Neural cell (in vitro differentiated cells): ENCODE results near the gene AKR1A1. TPM values are rescaled to one million over a fixed set of nuclear protein-coding genes. Genes with fewer than 3 reads are reported as not detected.

Source experiments
- H2AFZ ChIP-seq: fragments of 200-600, 300-800 bp; sonication (generic), shearing (Covaris generic); 2 replicates; pipeline ENCODE4 v1.6.0; 2014; ENCODE audit warnings: low read depth, mild to moderate bottlenecking, antibody characterized with exemption, low read length, moderate library complexity
- H3F3A ChIP-seq: fragments of 200-600 bp; shearing (Covaris generic); 2 replicates; pipeline ENCODE4 v1.6.1; 2016; ENCODE audit warnings: mild to moderate bottlenecking, moderate library complexity, mixed read lengths, antibody characterized with exemption, low read length; ENCODE audit not compliant: insufficient read depth, poor library complexity, severe bottlenecking
- H3K27ac ChIP-seq: fragments of 200-600, 300-800 bp; sonication (generic), shearing (Covaris generic); 2 replicates; pipeline ENCODE4 v1.5.1; 2014; ENCODE audit warnings: mild to moderate bottlenecking, low read length, moderate library complexity
- H3K27me3 ChIP-seq: fragments of 300-800, 200-600 bp; sonication (generic), shearing (Covaris generic); 2 replicates; pipeline ENCODE4 v1.6.0; 2014; ENCODE audit warnings: mild to moderate bottlenecking, low read depth, low read length, moderate library complexity; ENCODE audit not compliant: insufficient read depth
- H3K36me3 ChIP-seq: fragments of 300-800, 200-600 bp; sonication (generic), shearing (Covaris generic); 2 replicates; pipeline ENCODE4 v1.5.1; 2014; ENCODE audit warnings: mild to moderate bottlenecking, antibody characterized with exemption, low read length, moderate library complexity; ENCODE audit not compliant: insufficient read depth
- H3K4me2 ChIP-seq: fragments of 300-800, 200-600 bp; sonication (generic), shearing (Covaris generic); 2 replicates; pipeline ENCODE4 v1.6.0; 2014; ENCODE audit warnings: mild to moderate bottlenecking, low read length
- H3K4me3 ChIP-seq: fragments of 300-800, 200-600 bp; sonication (generic), shearing (Covaris generic); 2 replicates; pipeline ENCODE4 v1.5.1; 2014; ENCODE audit warnings: mild to moderate bottlenecking, low read length, moderate library complexity
- H3K79me2 ChIP-seq: fragments of 200-600 bp; shearing (Covaris generic); replicated peaks from 2 replicates; pipeline ENCODE4 v1.6.0; 2014; ENCODE audit warnings: mild to moderate bottlenecking, low read length, moderate library complexity; ENCODE audit not compliant: insufficient read depth
- H3K9ac ChIP-seq: fragments of 300-800, 200-600 bp; sonication (generic), shearing (Covaris generic); 2 replicates; pipeline ENCODE4 v1.6.1; 2016; ENCODE audit warnings: mild to moderate bottlenecking, low read length, mixed read lengths
- H3K9me2 ChIP-seq: fragments of 200-600 bp; shearing (Covaris generic); 2 replicates; pipeline ENCODE4 v1.6.1; 2016; ENCODE audit warnings: mild to moderate bottlenecking, low read length, mixed read lengths; ENCODE audit not compliant: insufficient read depth
- H3K9me3 ChIP-seq: fragments of 200-600, 300-800 bp; sonication (generic), shearing (Covaris generic); 2 replicates; pipeline ENCODE4 v1.6.1; 2016; ENCODE audit warnings: mild to moderate bottlenecking, mixed run types, low read length, moderate library complexity, mixed read lengths
- H4K20me1 ChIP-seq: fragments of 200-600 bp; shearing (Covaris generic); 2 replicates; pipeline ENCODE4 v1.6.1; 2016; ENCODE audit warnings: mild to moderate bottlenecking, mixed run types; ENCODE audit not compliant: insufficient read depth
- CTCF ChIP-seq: fragments of 450-650 bp; IDR thresholded peaks from 2 replicates; pipeline ENCODE4 v1.5.1; 2014; ENCODE audit warnings: antibody characterized with exemption, mild to moderate bottlenecking, moderate library complexity; ENCODE audit not compliant: poor library complexity, severe bottlenecking
- EP300 ChIP-seq: fragments of 450-650 bp; conservative IDR thresholded peaks from 2 replicates; pipeline ENCODE4 v1.6.1; 2014; ENCODE audit warnings: antibody characterized with exemption, mild to moderate bottlenecking, moderate library complexity; ENCODE audit not compliant: poor library complexity, severe bottlenecking
- EZH2 ChIP-seq: fragments of 200-600, 300-800 bp; shearing (Covaris generic), sonication (generic); IDR thresholded peaks from 2 replicates; pipeline ENCODE4 v1.6.1; 2014; ENCODE audit warnings: antibody characterized with exemption, low read length, borderline replicate concordance, mild to moderate bottlenecking; ENCODE audit not compliant: insufficient read depth, poor library complexity, severe bottlenecking
- MXI1 ChIP-seq: fragments of 450-650 bp; conservative IDR thresholded peaks from 2 replicates; pipeline ENCODE4 v1.6.1; 2014; ENCODE audit warnings: antibody characterized with exemption, mild to moderate bottlenecking; ENCODE audit not compliant: poor library complexity, severe bottlenecking
- POLR2AphosphoS5 ChIP-seq: IDR thresholded peaks from 2 replicates; pipeline ENCODE4 v1.6.1; 2012
- RAD21 ChIP-seq: fragments of 450-650 bp; conservative IDR thresholded peaks from 2 replicates; pipeline ENCODE4 v1.6.1; 2014; ENCODE audit warnings: antibody characterized with exemption, mild to moderate bottlenecking, moderate library complexity
- REST ChIP-seq: IDR thresholded peaks from 2 replicates; pipeline ENCODE4 v1.6.1; 2012; ENCODE audit warnings: borderline replicate concordance
- SMC3 ChIP-seq: fragments of 450-650 bp; conservative IDR thresholded peaks from 2 replicates; pipeline ENCODE4 v1.6.1; 2014; ENCODE audit warnings: antibody characterized with exemption, mild to moderate bottlenecking, moderate library complexity; ENCODE audit not compliant: poor library complexity
- TAF1 ChIP-seq: IDR thresholded peaks from 2 replicates; pipeline ENCODE4 v1.6.1; 2012; ENCODE audit warnings: low read depth
- polyA plus RNA-seq: library from polyadenylated mRNA; depleted of rRNA; stranded (reverse); fragments of >200 nt; gene quantifications from 2 replicates; pipeline ENCODE4 v1.2.3, GENCODE V29; 2014

Gene AKR1A1
- polyA plus RNA-seq, 1 donor from 2014 or later, result 170 TPM

GRCh38 chr1:45584351-45585109 lies 33.9 kb downstream of the AKR1A1 start:
- H3F3A ChIP-seq, result no peaks in the 10 kb centered on the region
- H3K4me2 ChIP-seq, result peak overlapping the region; percentile 42
- H3K9ac ChIP-seq, result peak overlapping the region; percentile 96
- H3K9me2 ChIP-seq, result no peaks in the 10 kb centered on the region
- H3K4me3 ChIP-seq, result peak overlapping the region; percentile 86
- no peaks in the 10 kb centered on the region for H3K27me3 ChIP-seq
- peak overlapping the region; percentile 99 for H2AFZ ChIP-seq
- H3K79me2 ChIP-seq, result peaks cover 38% of the 10 kb centered on the region
- TF ChIP-seq EZH2 (no peak), RAD21 (peak; percentile 19), REST (no peak), POLR2AphosphoS5 (peak; percentile 49), EP300 (no peak), CTCF (peak; percentile 58), SMC3 (no peak), TAF1 (peak; percentile 73), MXI1 (peak; percentile 91)
- H3K27ac ChIP-seq, result peak overlapping the region; percentile 93
- H4K20me1 ChIP-seq, result peaks cover 2% of the 10 kb centered on the region
- H3K36me3 ChIP-seq, result no peaks in the 10 kb centered on the region
- no peaks in the 10 kb centered on the region for H3K9me3 ChIP-seq

GRCh38 chr1:45585110-45585426 lies 34.4 kb downstream of the AKR1A1 start:
- no peaks in the 10 kb centered on the region for H3K9me2 ChIP-seq
- H3K27ac ChIP-seq, result peak overlapping the region; percentile 93
- H3K4me3 ChIP-seq, result peak overlapping the region; percentile 86
- H3K9ac ChIP-seq, result peak overlapping the region; percentile 96
- no peaks in the 10 kb centered on the region for H3K36me3 ChIP-seq
- peaks cover 2% of the 10 kb centered on the region for H4K20me1 ChIP-seq
- no peaks in the 10 kb centered on the region for H3K9me3 ChIP-seq
- H3K4me2 ChIP-seq, result peak overlapping the region; percentile 42
- H3K79me2 ChIP-seq, result peaks cover 43% of the 10 kb centered on the region
- TF ChIP-seq MXI1, result peak; percentile 84
- TF ChIP-seq EZH2, result no peak
- no peaks in the 10 kb centered on the region for H3K27me3 ChIP-seq
- no peaks in the 10 kb centered on the region for H3F3A ChIP-seq
- H2AFZ ChIP-seq, result peak overlapping the region; percentile 99
